DND-41 (cell line): ENCODE results near the gene AHNAK2.

Source experiments
- ATAC-seq: fragments of 200-7000 bp; cut with Tn5 transposase; 3 replicates; pipeline ENCODE4 v1.9.1; 2021; ENCODE audit warnings: low read depth; ENCODE audit not compliant: insufficient read depth
- DNase-seq: peaks from one replicate; pipeline ENCODE4 v3.0.0-alpha.2; 2020
- H2AFZ ChIP-seq: 2 replicates; pipeline ENCODE4 v1.6.0; 2012; ENCODE audit warnings: low read depth, low read length
- H3K27ac ChIP-seq: 2 replicates; pipeline ENCODE4 v1.5.1; 2012; ENCODE audit warnings: low read length, inconsistent platforms
- H3K27me3 ChIP-seq: fragments of 200-600 bp; sonication (generic); 2 replicates; pipeline ENCODE4 v1.6.0; 2012; ENCODE audit warnings: low read length, mild to moderate bottlenecking, inconsistent platforms; ENCODE audit not compliant: insufficient read depth, poor library complexity
- H3K36me3 ChIP-seq: 2 replicates; pipeline ENCODE4 v1.5.1; 2012; ENCODE audit warnings: low read length, inconsistent platforms; ENCODE audit not compliant: insufficient read depth
- H3K4me1 ChIP-seq: 2 replicates; pipeline ENCODE4 v1.5.1; 2012; ENCODE audit warnings: mild to moderate bottlenecking, low read length; ENCODE audit not compliant: insufficient read depth
- H3K4me2 ChIP-seq: 2 replicates; pipeline ENCODE4 v1.6.0; 2012; ENCODE audit warnings: mild to moderate bottlenecking, moderate library complexity, low read length, inconsistent platforms; ENCODE audit not compliant: insufficient read depth
- H3K4me3 ChIP-seq, 2 experiments: fragments of 200-600 bp in 1 of 2; shearing (Covaris generic) in 1 of 2; 2 replicates each; pipeline ENCODE4 v1.5.1; 2012 to 2016; ENCODE audit warnings: inconsistent platforms in 2 of 2, low read length in 2 of 2, mild to moderate bottlenecking in 2 of 2, low read depth in 1 of 2, moderate library complexity in 1 of 2
- H3K79me2 ChIP-seq: 2 replicates; pipeline ENCODE4 v1.6.0; 2012; ENCODE audit warnings: low read length, inconsistent platforms; ENCODE audit not compliant: insufficient read depth
- H3K9ac ChIP-seq: 2 replicates; pipeline ENCODE4 v1.6.0; 2012; ENCODE audit warnings: low read depth, mild to moderate bottlenecking, inconsistent platforms, low read length, moderate library complexity
- H3K9me3 ChIP-seq: 2 replicates; pipeline ENCODE4 v1.5.1; 2012; ENCODE audit warnings: low read length, moderate library complexity, mild to moderate bottlenecking, inconsistent platforms; ENCODE audit not compliant: insufficient read depth, severe bottlenecking
- H4K20me1 ChIP-seq: 2 replicates; pipeline ENCODE4 v1.6.0; 2012; ENCODE audit warnings: low read length; ENCODE audit not compliant: insufficient read depth
- CTCF ChIP-seq: IDR thresholded peaks from 2 replicates; pipeline ENCODE4 v1.5.1; 2012; ENCODE audit warnings: borderline replicate concordance, low read length, moderate library complexity, mild to moderate bottlenecking; ENCODE audit not compliant: poor library complexity, severe bottlenecking; ENCODE audit errors: extremely low read depth
- EZH2 ChIP-seq: IDR thresholded peaks from 3 replicates; pipeline ENCODE4 v1.6.1; 2012; ENCODE audit warnings: borderline replicate concordance, low read depth, mild to moderate bottlenecking, moderate library complexity, low read length, inconsistent platforms; ENCODE audit not compliant: severe bottlenecking

Gene AHNAK2

GRCh38 chr14:104993306-104993705 lies 15.1 kb upstream of the AHNAK2 start:
- Histone ChIP-seq H3K27me3 (no peaks in the 10 kb centered on the region), H3K79me2 (no peaks in the 10 kb centered on the region), H3K4me1 (no peaks in the 10 kb centered on the region), H3K9me3 (no peaks in the 10 kb centered on the region), H3K27ac (no peak overlapping the region), H3K36me3 (no peaks in the 10 kb centered on the region; the same call in 1 of the 2 replicates), H2AFZ (no peak overlapping the region), H3K4me3 (no peak overlapping the region), H4K20me1 (0 out of 2 replicates have a peak, but pooled peaks cover 3% of the 10 kb centered on the region), H3K4me2 (no peak overlapping the region), H3K9ac (no peak overlapping the region)
- DNase-seq (no peak), ATAC-seq (no peak)
- TF ChIP-seq CTCF (no peak), EZH2 (no peak)

- no peak overlapping the region for H3K4me2 ChIP-seq
- 0 out of 2 replicates have a peak, but pooled peaks cover 3% of the 10 kb centered on the region for H4K20me1 ChIP-seq
- no peaks in the 10 kb centered on the region for H3K9me3 ChIP-seq
- H3K9ac ChIP-seq: no peak overlapping the region
- H3K4me3 ChIP-seq: no peak overlapping the region
- H3K27ac ChIP-seq: no peak overlapping the region
- no peak overlapping the region for H2AFZ ChIP-seq
- H3K4me1 ChIP-seq: no peaks in the 10 kb centered on the region
- ATAC-seq (no peak), DNase-seq (no peak)
- no peaks in the 10 kb centered on the region for H3K27me3 ChIP-seq
- H3K36me3 ChIP-seq: no peaks in the 10 kb centered on the region; the same call in 1 of the 2 replicates
- TF ChIP-seq EZH2 (no peak), CTCF (no peak)
- H3K79me2 ChIP-seq: no peaks in the 10 kb centered on the region
Observed at GRCh38 chr14:104992501-104992900, 14.3 kb upstream of the AHNAK2 start.

- Histone ChIP-seq H3K36me3 (no peaks in the 10 kb centered on the region; the same call in 1 of the 2 replicates), H3K27me3 (no peaks in the 10 kb centered on the region), H3K4me3 (no peak overlapping the region), H3K27ac (no peak overlapping the region), H3K4me2 (no peak overlapping the region), H3K79me2 (no peaks in the 10 kb centered on the region), H3K9ac (no peak overlapping the region), H3K4me1 (no peaks in the 10 kb centered on the region), H3K9me3 (no peaks in the 10 kb centered on the region), H2AFZ (no peak overlapping the region), H4K20me1 (0 out of 2 replicates have a peak, but pooled peaks cover 3% of the 10 kb centered on the region)
- DNase-seq: no peak
- no peak for TF ChIP-seq CTCF
- TF ChIP-seq EZH2: no peak
- no peak for ATAC-seq
Observed at GRCh38 chr14:104991896-104992230, 13.7 kb upstream of the AHNAK2 start.

- Histone ChIP-seq H2AFZ (no peak overlapping the region), H3K4me3 (no peak overlapping the region), H3K9me3 (no peaks in the 10 kb centered on the region), H3K79me2 (no peaks in the 10 kb centered on the region), H3K27ac (no peak overlapping the region), H4K20me1 (0 out of 2 replicates have a peak, but pooled peaks cover 3% of the 10 kb centered on the region), H3K4me1 (peaks cover 14% of the 10 kb centered on the region), H3K27me3 (no peaks in the 10 kb centered on the region), H3K4me2 (no peak overlapping the region), H3K36me3 (no peaks in the 10 kb centered on the region; the same call in 1 of the 2 replicates), H3K9ac (no peak overlapping the region)
- DNase-seq (no peak), ATAC-seq (no peak)
- TF ChIP-seq EZH2 (no peak), CTCF (no peak)
Observed at GRCh38 chr14:104989951-104990303, 11.8 kb upstream of the AHNAK2 start.
